NCI-H1105 (cell line): ENCODE measurements around the gene VASP.

Source experiments
- DNase-seq: peaks from one replicate; lab custom pipeline; 2025; lab: John Stamatoyannopoulos, UW

The VASP gene

GRCh38 chr19:45473682-45474605, 33.3 kb upstream of the VASP start:
- no peak for DNase-seq

GRCh38 chr19:45474606-45475521, 32.4 kb upstream of the VASP start:
- no peak for DNase-seq

DNA sequence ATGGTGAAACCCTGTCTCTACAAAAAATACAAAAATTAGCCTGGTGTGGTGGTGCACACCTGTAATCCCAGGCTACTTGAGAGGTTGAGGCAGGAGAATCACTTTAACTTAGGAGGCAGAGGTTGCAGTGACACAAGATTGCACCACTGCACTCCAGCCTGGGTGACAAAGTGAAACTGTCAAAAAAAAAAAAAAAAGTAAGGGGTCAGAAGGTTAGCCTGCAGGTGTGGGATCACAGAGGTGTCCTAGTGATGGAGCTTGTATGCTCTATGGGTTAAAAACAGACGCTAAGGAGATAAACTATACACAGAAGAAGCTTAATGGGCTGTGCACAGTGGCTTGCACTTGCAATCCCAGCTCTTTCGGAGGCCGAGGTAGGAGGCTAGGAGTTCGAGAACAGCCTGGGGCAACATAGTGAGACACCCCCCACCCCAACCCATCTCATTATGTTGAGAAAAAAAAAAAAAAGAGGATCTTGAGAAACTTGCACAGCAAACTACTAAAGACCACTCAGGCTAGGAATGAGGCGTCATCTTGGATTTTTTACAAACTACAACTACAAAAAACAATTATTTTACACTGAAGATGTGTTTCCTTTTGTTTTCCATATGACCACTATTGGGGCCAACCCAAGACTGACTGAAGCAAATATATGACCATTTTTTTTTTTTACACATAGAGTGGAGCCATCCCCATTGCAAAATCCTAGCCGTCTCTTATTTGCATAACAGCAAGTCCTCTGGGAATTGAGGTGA, 31.6 kb upstream of the VASP start:
- no peak for DNase-seq

GRCh38 chr19:45476304-45476703, 31.0 kb upstream of the VASP start:
- no peak for DNase-seq

DNA sequence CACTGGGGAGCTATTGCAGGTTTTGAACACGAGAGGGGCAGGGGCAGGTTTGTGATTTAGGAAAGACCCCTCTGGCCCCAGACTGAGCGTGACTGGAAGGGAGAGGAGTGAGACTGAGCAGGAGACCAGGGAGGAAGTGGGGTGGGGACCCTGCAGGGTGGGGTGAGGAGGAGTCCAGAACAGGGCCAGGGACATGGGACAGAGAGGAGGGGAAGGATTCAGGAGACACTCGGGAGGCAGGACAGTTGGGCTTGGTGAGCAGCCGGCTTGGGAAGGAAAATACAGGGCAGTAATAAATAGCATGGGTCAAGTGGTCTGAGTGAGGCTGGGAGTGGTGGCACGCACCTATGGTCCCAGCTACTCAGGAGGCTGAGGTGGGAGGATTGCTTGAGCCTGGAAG, 30.1 kb upstream of the VASP start:
- DNase-seq, result no peak

GRCh38 chr19:45477713-45478453, 29.4 kb upstream of the VASP start:
- peak; percentile 40 for DNase-seq

DNA sequence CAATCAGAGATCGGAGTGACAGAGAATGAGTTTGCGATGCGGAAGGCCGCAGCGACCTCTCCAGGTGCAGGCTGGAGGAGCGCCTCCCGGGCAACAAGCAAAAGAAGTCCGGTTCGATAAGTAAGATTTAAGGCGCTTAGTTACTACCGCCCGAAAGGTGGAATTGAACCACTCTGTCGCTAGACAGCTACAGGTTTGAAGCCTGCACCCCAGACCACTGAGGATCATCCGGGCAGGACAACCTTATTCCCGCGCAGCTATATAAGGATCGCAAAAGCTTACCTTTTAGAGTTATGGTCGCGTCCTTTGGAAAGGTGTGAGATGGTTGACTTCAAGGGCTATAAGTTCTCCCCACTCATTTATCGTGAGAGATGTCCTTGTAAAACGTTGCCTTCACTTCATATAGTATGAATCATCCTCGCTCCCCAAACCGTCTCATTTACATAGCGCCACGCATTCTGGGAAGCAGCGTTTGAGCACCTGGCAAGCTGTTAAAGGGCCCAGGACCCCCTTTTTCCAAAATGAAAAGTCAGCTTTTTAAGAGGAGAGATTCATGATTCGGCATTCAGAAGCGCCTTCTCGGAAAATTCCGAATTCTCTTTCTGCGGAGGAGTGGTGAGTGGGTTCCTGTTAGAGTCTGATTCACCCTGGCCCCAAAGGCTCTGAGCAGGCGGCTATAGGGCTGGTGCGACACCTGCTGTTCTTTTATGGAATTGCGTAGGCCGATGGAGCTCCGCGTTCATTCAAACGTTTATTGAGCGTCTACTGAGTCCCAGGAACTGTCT, 28.6 kb upstream of the VASP start:
- peak; percentile 83 for DNase-seq

DNA sequence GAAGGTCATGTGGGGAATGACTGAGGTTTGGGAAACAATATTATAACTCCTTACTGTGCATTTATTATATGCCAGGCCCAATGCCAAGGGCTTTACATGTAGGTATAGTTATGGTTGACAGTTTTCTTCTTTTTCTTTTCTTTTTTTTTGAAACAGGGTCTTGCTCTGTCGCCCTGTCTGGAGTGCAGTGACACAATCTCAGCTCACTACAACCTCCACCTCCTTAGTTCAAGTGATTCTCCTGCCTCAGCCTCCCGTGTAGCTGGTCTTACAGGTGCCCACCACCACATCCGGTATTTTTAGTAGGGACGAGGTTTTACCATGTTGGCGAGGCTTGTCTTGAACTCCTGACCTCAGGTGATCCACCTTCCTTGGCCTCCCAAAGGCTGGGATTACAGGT, 24.2 kb upstream of the VASP start:
- DNase-seq, result no peak

GRCh38 chr19:45484273-45484945, 22.9 kb upstream of the VASP start:
- DNase-seq, result no peak

- peak; percentile 93 for DNase-seq
These were observed 21.8 kb upstream of the VASP start for GRCh38 chr19:45485305-45486077.

- DNase-seq, result no peak
These were observed 18.6 kb upstream of the VASP start for GRCh38 chr19:45488708-45489107.

GRCh38 chr19:45489216-45489855, 17.9 kb upstream of the VASP start:
- no peak for DNase-seq

- DNase-seq, result no peak
These were observed 15.1 kb upstream of the VASP start for GRCh38 chr19:45492137-45492626.

GRCh38 chr19:45492627-45493470, 14.4 kb upstream of the VASP start:
- no peak for DNase-seq

DNA sequence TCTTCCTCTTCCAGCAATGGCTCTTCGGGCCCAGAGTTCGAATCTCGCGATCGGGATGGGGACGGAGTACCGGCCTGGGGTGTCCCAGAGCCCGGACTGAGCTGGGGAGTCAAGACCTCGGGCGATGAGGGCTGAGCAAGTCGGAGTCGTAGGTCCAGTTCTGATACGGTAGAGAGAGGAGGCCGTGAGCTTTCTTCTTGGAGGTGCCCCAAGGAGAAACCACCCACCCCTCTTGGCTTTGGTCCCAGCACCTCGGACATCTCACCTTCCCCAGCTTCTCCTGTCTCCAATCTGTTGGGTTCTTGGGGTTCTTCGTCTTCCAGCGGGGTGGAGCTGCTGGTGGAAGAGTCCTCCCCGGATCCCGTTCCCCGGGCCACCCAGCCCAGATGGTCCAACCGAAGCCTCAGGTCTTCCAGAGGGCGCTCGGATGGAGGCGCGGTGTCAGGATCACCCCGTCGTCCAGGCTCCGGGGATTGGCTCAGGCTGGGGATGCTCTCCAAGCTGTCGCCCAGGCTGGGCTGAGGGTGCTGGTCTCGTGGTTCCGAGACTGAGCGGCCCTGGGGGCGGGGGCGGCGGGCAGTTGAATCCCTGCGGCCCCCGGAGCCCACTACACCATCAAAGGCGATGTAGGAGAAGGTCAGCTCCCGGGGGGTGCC, 12.9 kb upstream of the VASP start:
- no peak for DNase-seq

DNA sequence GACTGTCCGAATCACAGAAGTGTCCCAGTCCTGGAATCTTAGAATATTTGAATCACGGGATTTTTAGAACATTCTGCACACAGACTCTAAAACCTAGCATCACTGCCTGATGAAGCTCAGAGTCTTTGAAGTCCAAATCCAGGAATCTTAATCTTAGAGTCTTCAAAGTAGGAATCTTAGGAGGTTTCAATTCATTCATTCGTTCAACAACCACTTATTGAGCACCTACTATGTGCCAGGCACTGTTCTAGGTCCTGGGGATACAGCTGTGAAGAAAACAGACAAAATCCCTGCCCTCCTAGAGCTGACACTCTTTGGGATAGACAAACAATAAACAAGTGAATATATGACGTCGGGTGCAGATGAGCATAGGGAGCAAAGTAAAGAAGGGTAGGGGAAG, 12.1 kb upstream of the VASP start:
- no peak for DNase-seq

GRCh38 chr19:45496349-45496953, 10.8 kb upstream of the VASP start:
- DNase-seq, result peak; percentile 33
